IPS-18c (cell line): ENCODE measurements around the gene MYRFL.

ENCODE experiments used
- H3K4me3 ChIP-seq: 2 replicates; pipeline ENCODE4 v1.7.0; 2013; ENCODE audit warnings: low read depth, mild to moderate bottlenecking, low read length, moderate library complexity; ENCODE audit not compliant: insufficient read depth
- H3K9me3 ChIP-seq: one replicate; pipeline ENCODE4 v1.6.1; 2013; ENCODE audit warnings: mild to moderate bottlenecking, low read length, moderate library complexity; ENCODE audit not compliant: control insufficient read depth, insufficient read depth

The MYRFL gene

GRCh38 chr12:69880571-69880970, 55.5 kb downstream of the MYRFL start:
- H3K4me3 ChIP-seq: no peak overlapping the region
- H3K9me3 ChIP-seq: peaks cover 4% of the 10 kb centered on the region

- Histone ChIP-seq H3K9me3 (no peaks in the 10 kb centered on the region), H3K4me3 (no peak overlapping the region)
These were observed 56.7 kb downstream of the MYRFL start for GRCh38 chr12:69881771-69882170.

GRCh38 chr12:69884386-69884785, 59.4 kb downstream of the MYRFL start:
- Histone ChIP-seq H3K4me3 (no peak overlapping the region), H3K9me3 (no peaks in the 10 kb centered on the region)

GRCh38 chr12:69885658-69886057, 60.6 kb downstream of the MYRFL start:
- no peak overlapping the region for H3K4me3 ChIP-seq
- H3K9me3 ChIP-seq: no peaks in the 10 kb centered on the region

GRCh38 chr12:69886109-69886508, 61.1 kb downstream of the MYRFL start:
- no peaks in the 10 kb centered on the region for H3K9me3 ChIP-seq
- no peak overlapping the region for H3K4me3 ChIP-seq

- Histone ChIP-seq H3K4me3 (no peak overlapping the region), H3K9me3 (no peaks in the 10 kb centered on the region)
These were observed 61.7 kb downstream of the MYRFL start for GRCh38 chr12:69886715-69887114.

- Histone ChIP-seq H3K9me3 (no peaks in the 10 kb centered on the region), H3K4me3 (no peak overlapping the region)
These were observed 63.9 kb downstream of the MYRFL start for GRCh38 chr12:69888901-69889300.

- Histone ChIP-seq H3K4me3 (no peak overlapping the region), H3K9me3 (no peaks in the 10 kb centered on the region)
These were observed 69.9 kb downstream of the MYRFL start for GRCh38 chr12:69894800-69895383.

- H3K4me3 ChIP-seq: no peak overlapping the region
These were observed 71.8 kb downstream of the MYRFL start for GRCh38 chr12:69896653-69897381.

GRCh38 chr12:69897744-69898143, 72.7 kb downstream of the MYRFL start:
- no peaks in the 10 kb centered on the region for H3K9me3 ChIP-seq
- H3K4me3 ChIP-seq: no peak overlapping the region

More at GRCh38 chr12:69896653-69897381, 71.8 kb downstream of the MYRFL start:
- H3K9me3 ChIP-seq: no peaks in the 10 kb centered on the region

- no peaks in the 10 kb centered on the region for H3K9me3 ChIP-seq
- H3K4me3 ChIP-seq: no peak overlapping the region
These were observed 73.2 kb downstream of the MYRFL start for GRCh38 chr12:69898236-69898635.

GRCh38 chr12:69900720-69901131, 75.7 kb downstream of the MYRFL start:
- Histone ChIP-seq H3K9me3 (no peaks in the 10 kb centered on the region), H3K4me3 (no peak overlapping the region)

GRCh38 chr12:69901221-69901905, 76.3 kb downstream of the MYRFL start:
- no peaks in the 10 kb centered on the region for H3K9me3 ChIP-seq
- no peak overlapping the region for H3K4me3 ChIP-seq

GRCh38 chr12:69903548-69903947, 78.5 kb downstream of the MYRFL start:
- H3K9me3 ChIP-seq: no peaks in the 10 kb centered on the region
- no peak overlapping the region for H3K4me3 ChIP-seq

- Histone ChIP-seq H3K9me3 (no peaks in the 10 kb centered on the region), H3K4me3 (no peak overlapping the region)
These were observed 79.8 kb downstream of the MYRFL start for GRCh38 chr12:69904777-69905176.

GRCh38 chr12:69905801-69906200, 80.8 kb downstream of the MYRFL start:
- H3K4me3 ChIP-seq: no peak overlapping the region
- no peaks in the 10 kb centered on the region for H3K9me3 ChIP-seq

GRCh38 chr12:69906411-69907216, 81.6 kb downstream of the MYRFL start:
- no peak overlapping the region for H3K4me3 ChIP-seq
- no peaks in the 10 kb centered on the region for H3K9me3 ChIP-seq
